ENCODE data around the gene GALT.

Gene GALT

GRCh38 chr9:34689116-34689470 lies 42.6 kb downstream of the GALT start:
- no peak overlapping the region for H3K4me3 ChIP-seq (ENCODE audit: low read length)
- no peak for DNase-seq (ENCODE audit: low read depth)
- TF ChIP-seq CTCF (IDR thresholded peaks at IDR 0.05; ENCODE audit: insufficient read depth, low read depth, low read length, missing control alignments) = no peak

- H3K4me3 ChIP-seq (ENCODE audit: low read length) = no peak overlapping the region
- no peak for DNase-seq (ENCODE audit: low read depth)
- TF ChIP-seq CTCF (IDR thresholded peaks at IDR 0.05; ENCODE audit: insufficient read depth, low read depth, low read length, missing control alignments) = no peak
These were observed 43.0 kb downstream of the GALT start for GRCh38 chr9:34689512-34689911.

- TF ChIP-seq CTCF (IDR thresholded peaks at IDR 0.05; ENCODE audit: insufficient read depth, low read depth, low read length, missing control alignments) = no peak
- no peak for DNase-seq (ENCODE audit: low read depth)
- no peak within 1 kb of the TSS for H3K4me3 ChIP-seq (ENCODE audit: low read length)
These were observed 44.8 kb downstream of the GALT start, which contains the start of gene CCL19 for GRCh38 chr9:34690983-34691935. CCL19 (minus strand) TSS chr9:34691276; CDS start chr9:34691139, 137 bp downstream.

GRCh38 chr9:34691936-34692315 lies 45.5 kb downstream of the GALT start:
- no peak for DNase-seq (ENCODE audit: low read depth)
- TF ChIP-seq CTCF (IDR thresholded peaks at IDR 0.05; ENCODE audit: insufficient read depth, low read depth, low read length, missing control alignments) = no peak
- H3K4me3 ChIP-seq (ENCODE audit: low read length) = no peak overlapping the region

- no peak for TF ChIP-seq CTCF (IDR thresholded peaks at IDR 0.05; ENCODE audit: insufficient read depth, low read depth, low read length, missing control alignments)
- DNase-seq (ENCODE audit: low read depth) = no peak
- no peak overlapping the region for H3K4me3 ChIP-seq (ENCODE audit: low read length)
These were observed 47.1 kb downstream of the GALT start for GRCh38 chr9:34693560-34693959.

- DNase-seq (ENCODE audit: low read depth) = no peak
- H3K4me3 ChIP-seq (ENCODE audit: low read length) = no peak overlapping the region
- no peak for TF ChIP-seq CTCF (IDR thresholded peaks at IDR 0.05; ENCODE audit: insufficient read depth, low read depth, low read length, missing control alignments)
These were observed 48.3 kb downstream of the GALT start for GRCh38 chr9:34694811-34695210.
